DOHH2 (cell line): ENCODE results near the gene ALG1.

ENCODE experiments used
- EZH2phosphoT487 ChIP-seq: fragments of 200-600 bp; sonication (generic); IDR thresholded peaks from 2 replicates; pipeline ENCODE4 v1.6.1; 2017; ENCODE audit warnings: borderline replicate concordance, mild to moderate bottlenecking, antibody characterized with exemption, low read length, moderate library complexity, mixed read lengths
- TF ChIP-seq, protein P1 (sequence below): fragments of 200-600 bp; sonication (generic); IDR thresholded peaks from one replicate; pipeline ENCODE4 v1.5.1; 2014; ENCODE audit warnings: antibody characterized with exemption, mild to moderate bottlenecking, low read depth, low read length; ENCODE audit not compliant: poor library complexity, severe bottlenecking

DNA sequence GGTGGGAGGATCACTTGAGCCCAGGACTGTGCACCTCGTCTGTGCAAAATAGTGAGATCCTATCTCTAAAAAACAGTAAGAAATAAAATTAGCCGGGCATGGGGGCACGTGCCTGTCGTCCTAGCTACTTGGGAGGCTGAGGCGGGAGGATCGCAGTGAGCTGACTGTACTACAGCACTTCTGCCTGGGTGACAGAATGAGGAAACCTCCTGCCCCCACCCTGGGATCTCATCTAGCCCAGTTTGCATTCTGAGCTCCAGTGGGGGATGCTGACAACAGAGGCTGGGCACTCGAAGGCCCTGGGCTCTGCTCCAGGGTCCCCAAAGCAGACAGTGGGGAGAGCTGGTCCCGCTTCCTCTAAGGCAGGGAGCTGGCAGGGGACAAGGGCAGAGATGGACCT is 45.0 kb upstream of the ALG1 start:
- TF ChIP-seq, protein P1, sequence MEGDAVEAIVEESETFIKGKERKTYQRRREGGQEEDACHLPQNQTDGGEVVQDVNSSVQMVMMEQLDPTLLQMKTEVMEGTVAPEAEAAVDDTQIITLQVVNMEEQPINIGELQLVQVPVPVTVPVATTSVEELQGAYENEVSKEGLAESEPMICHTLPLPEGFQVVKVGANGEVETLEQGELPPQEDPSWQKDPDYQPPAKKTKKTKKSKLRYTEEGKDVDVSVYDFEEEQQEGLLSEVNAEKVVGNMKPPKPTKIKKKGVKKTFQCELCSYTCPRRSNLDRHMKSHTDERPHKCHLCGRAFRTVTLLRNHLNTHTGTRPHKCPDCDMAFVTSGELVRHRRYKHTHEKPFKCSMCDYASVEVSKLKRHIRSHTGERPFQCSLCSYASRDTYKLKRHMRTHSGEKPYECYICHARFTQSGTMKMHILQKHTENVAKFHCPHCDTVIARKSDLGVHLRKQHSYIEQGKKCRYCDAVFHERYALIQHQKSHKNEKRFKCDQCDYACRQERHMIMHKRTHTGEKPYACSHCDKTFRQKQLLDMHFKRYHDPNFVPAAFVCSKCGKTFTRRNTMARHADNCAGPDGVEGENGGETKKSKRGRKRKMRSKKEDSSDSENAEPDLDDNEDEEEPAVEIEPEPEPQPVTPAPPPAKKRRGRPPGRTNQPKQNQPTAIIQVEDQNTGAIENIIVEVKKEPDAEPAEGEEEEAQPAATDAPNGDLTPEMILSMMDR = no peak
- TF ChIP-seq EZH2phosphoT487 = no peak
